Muscle layer of duodenum (tissue), 2 donors: Measurements from ENCODE around the gene APOBEC3C.
"Not testable (repeated sequence)": the region's sequence is repeated elsewhere in the genome, so short reads cannot be mapped to it uniquely, and the experiment has no call there.

Source experiments
- H3K27ac ChIP-seq: one replicate; pipeline ENCODE4 v1.7.0; 2013; ENCODE audit warnings: mild to moderate bottlenecking, low read length
- H3K27me3 ChIP-seq: one replicate; pipeline ENCODE4 v1.7.0; 2013; ENCODE audit warnings: low read depth, mild to moderate bottlenecking, control low read depth, low read length
- H3K36me3 ChIP-seq, 2 donors: one replicate each; pipeline ENCODE4 v1.7.0; 2013; ENCODE audit warnings: low read length in 2 of 2, control low read depth in 1 of 2, mild to moderate bottlenecking in 1 of 2; ENCODE audit not compliant: insufficient read depth in 2 of 2, control insufficient read depth in 1 of 2
- H3K4me1 ChIP-seq, 2 donors: one replicate each; pipeline ENCODE4 v1.7.0; 2013; ENCODE audit warnings: low read length in 2 of 2, mild to moderate bottlenecking in 2 of 2, control low read depth in 1 of 2, moderate library complexity in 1 of 2; ENCODE audit not compliant: insufficient read depth in 2 of 2, control insufficient read depth in 1 of 2
- H3K4me3 ChIP-seq, 2 donors: one replicate each; pipeline ENCODE4 v1.7.0; 2013; ENCODE audit warnings: low read length in 2 of 2, low read depth in 1 of 2, mild to moderate bottlenecking in 1 of 2
- H3K9me3 ChIP-seq, 2 donors: one replicate each; pipeline ENCODE4 v1.7.0; 2013; ENCODE audit warnings: low read length in 2 of 2, control low read depth in 1 of 2, mild to moderate bottlenecking in 1 of 2; ENCODE audit not compliant: control insufficient read depth in 1 of 2
- donor health status: healthy.

APOBEC3C gene

GRCh38 chr22:38972558-38972957 is 41.5 kb upstream of the APOBEC3C start:
- Histone ChIP-seq H3K27ac (no peak overlapping the region), H3K9me3 (no peaks in the 10 kb centered on the region), H3K27me3 (no peaks in the 10 kb centered on the region), H3K4me3 (no peak overlapping the region), H3K36me3 (no peaks in the 10 kb centered on the region), H3K4me1 (no peaks in the 10 kb centered on the region)

GRCh38 chr22:38973289-38974169 is 40.5 kb upstream of the APOBEC3C start:
- H3K9me3 ChIP-seq = no peaks in the 10 kb centered on the region
- no peak overlapping the region for H3K4me3 ChIP-seq
- no peaks in the 10 kb centered on the region for H3K36me3 ChIP-seq
- H3K4me1 ChIP-seq = no peaks in the 10 kb centered on the region
- no peaks in the 10 kb centered on the region for H3K27me3 ChIP-seq
- no peak overlapping the region for H3K27ac ChIP-seq

GRCh38 chr22:38974170-38974825 is 39.8 kb upstream of the APOBEC3C start:
- Histone ChIP-seq H3K27me3 (no peaks in the 10 kb centered on the region), H3K27ac (no peak overlapping the region), H3K4me1 (no peaks in the 10 kb centered on the region), H3K36me3 (no peaks in the 10 kb centered on the region), H3K9me3 (no peaks in the 10 kb centered on the region), H3K4me3 (no peak overlapping the region)

GRCh38 chr22:38974826-38975175 is 39.3 kb upstream of the APOBEC3C start:
- no peaks in the 10 kb centered on the region for H3K36me3 ChIP-seq

GRCh38 chr22:38977289-38977688 is 36.8 kb upstream of the APOBEC3C start:
- not testable (repeated sequence) for H3K36me3 ChIP-seq, H3K27me3 ChIP-seq, H3K9me3 ChIP-seq, H3K4me3 ChIP-seq, H3K27ac ChIP-seq
- H3K4me1 ChIP-seq = peaks cover 4 to 12% of the 10 kb centered on the region in 2 donors

More at GRCh38 chr22:38974826-38975175, 39.3 kb upstream of the APOBEC3C start:
- Histone ChIP-seq H3K27me3 (no peaks in the 10 kb centered on the region), H3K9me3 (no peaks in the 10 kb centered on the region), H3K27ac (no peak overlapping the region), H3K4me3 (no peak overlapping the region), H3K4me1 (no peaks in the 10 kb centered on the region)

GRCh38 chr22:38980587-38980986 is 33.5 kb upstream of the APOBEC3C start:
- H3K36me3 ChIP-seq, H3K4me3 ChIP-seq, H3K9me3 ChIP-seq, H3K27me3 ChIP-seq, H3K27ac ChIP-seq: not testable (repeated sequence)
- H3K4me1 ChIP-seq = peaks cover 4 to 16% of the 10 kb centered on the region in 2 donors

- peak overlapping the region; percentile 61 to 77 for H3K4me3 ChIP-seq
- H3K27ac ChIP-seq = peak overlapping the region; percentile 28
- no peaks in the 10 kb centered on the region for H3K9me3 ChIP-seq
- H3K27me3 ChIP-seq = no peaks in the 10 kb centered on the region
- H3K36me3 ChIP-seq = no peaks in the 10 kb centered on the region
- peaks cover 4 to 16% of the 10 kb centered on the region in 2 donors for H3K4me1 ChIP-seq
Measured at GRCh38 chr22:38981005-38981991, 32.8 kb upstream of the APOBEC3C start.

- peaks cover 4 to 16% of the 10 kb centered on the region in 2 donors for H3K4me1 ChIP-seq
- peak within 1 kb of the TSS; percentile 61 to 77 for H3K4me3 ChIP-seq
- peak within 1 kb of the TSS; percentile 28 for H3K27ac ChIP-seq
- H3K9me3 ChIP-seq = no peaks in the 10 kb centered on the region
- no peaks in the 10 kb centered on the region for H3K27me3 ChIP-seq
- H3K36me3 ChIP-seq = no peaks in the 10 kb centered on the region
Measured at GRCh38 chr22:38981992-38982927, 31.8 kb upstream of the APOBEC3C start, which contains the start of gene APOBEC3B. Gene APOBEC3B, plus strand, starts transcription at chr22:38982347. Its CDS starts 107 bp downstream, at chr22:38982454.

- no peak overlapping the region for H3K27ac ChIP-seq
- no peaks in the 10 kb centered on the region for H3K9me3 ChIP-seq
- H3K4me3 ChIP-seq = no peak overlapping the region
- peaks cover 4 to 16% of the 10 kb centered on the region in 2 donors for H3K4me1 ChIP-seq
- no peaks in the 10 kb centered on the region for H3K27me3 ChIP-seq
- no peaks in the 10 kb centered on the region for H3K36me3 ChIP-seq
Measured at GRCh38 chr22:38984224-38984623, 29.8 kb upstream of the APOBEC3C start.
